ENCODE results near the gene GNS.

GNS gene

DNA sequence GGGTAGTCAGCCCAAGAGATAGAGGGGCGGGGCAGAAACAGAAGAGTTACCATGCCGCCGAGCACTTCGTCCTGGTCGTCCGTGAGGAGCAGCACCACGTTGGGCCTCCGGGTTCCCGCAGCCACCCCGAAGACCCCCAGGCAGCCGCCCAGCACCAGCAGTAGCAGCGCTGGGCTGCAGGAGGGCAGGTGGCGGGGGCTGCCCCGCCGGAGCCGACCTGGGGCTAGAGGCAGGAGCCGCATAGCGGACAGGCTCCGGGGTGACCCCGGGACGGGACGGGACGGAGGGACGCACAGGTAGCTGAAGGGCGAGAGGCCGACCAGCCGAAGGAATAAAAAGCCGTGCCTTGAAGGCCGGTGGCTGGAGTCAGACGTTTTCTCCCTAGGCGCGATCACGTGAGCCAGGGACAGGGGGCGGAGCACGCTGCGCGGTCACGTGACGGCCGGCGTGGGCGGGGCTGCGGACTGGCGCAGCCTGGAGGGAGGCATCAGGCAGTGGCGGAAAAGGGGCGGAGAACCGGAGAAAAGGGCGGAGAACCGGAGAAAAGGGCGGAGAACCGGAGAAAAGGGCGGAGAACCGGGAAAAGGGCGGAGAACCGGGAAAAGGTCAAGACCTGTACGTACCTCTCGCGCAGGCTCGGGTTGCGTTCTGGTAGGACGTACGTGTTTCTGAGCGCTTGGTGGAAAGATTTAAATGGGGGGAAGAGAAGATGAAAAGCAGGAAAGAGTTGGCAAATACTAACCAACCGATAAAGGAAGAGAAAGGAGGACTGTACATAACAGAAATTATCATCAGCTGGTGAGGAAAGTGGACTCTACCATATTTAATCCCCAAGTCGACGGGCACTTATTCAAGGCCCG, at the start of gene GNS:
TSS of gene GNS (minus strand) at position 372 of the 860 bp plus-strand sequence. CDS start at position 242, 130 bp downstream.
- ATAC-seq = peak; percentile 84 to 91

DNA sequence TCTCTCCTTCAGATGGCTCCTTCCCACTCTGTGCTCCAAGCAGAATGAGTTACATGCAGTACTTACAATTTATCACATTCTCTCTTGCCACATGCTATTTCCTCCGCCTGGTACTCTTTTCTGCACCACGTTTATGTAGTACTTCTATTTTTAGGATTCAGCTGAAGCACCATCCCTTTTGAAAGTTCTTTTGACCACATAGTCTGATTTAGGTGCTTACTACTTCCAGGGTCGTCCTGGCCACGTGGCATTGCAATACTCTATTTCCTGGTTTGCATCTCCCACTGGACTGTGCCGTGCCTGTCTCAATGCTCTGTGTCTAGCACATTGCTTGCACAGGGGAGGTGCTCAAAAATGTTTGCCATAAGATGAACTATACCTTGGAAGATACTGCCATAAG, 48.9 kb upstream of the GNS start:
- ATAC-seq = no peak

DNA sequence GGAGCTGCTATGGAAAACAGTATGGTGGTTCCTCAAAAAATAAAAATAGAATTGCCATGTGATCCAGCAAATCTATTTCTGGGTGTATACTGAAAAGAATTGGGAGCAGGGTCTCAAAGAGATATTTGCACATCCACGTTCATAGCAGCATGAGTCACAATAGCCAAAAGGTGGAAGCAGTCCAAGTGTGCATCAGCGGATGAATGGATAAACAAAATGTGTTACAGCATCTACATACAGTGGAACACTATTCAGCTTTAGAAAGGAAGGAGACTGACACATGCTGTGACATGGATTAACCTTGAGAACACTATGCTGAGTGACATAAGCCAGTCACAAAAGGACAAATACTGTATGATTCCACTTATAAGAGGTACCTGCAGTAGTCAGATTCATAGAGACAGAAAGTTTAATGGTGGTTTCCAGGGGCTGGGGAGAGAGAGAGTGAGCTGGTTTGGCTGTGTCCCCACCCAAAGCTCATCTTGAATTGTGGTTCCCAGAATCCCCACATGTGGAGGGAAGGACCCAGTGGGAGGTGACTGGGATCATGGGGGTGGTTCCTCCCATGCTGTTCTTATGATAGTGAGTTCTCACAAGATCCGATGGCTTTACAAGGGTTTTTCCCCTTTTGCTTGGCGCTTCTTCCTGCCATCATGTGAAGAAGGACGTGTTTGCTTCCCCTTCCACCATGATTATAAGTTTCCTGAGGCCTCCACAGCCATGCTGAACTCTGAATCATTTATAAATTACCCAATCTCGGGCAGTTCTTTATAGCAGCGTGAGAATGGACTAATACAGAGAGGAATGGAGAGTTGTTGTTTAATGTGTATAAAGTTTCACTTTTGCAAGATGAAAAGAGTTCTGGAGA, 47.6 kb upstream of the GNS start:
- ATAC-seq = no peak

DNA sequence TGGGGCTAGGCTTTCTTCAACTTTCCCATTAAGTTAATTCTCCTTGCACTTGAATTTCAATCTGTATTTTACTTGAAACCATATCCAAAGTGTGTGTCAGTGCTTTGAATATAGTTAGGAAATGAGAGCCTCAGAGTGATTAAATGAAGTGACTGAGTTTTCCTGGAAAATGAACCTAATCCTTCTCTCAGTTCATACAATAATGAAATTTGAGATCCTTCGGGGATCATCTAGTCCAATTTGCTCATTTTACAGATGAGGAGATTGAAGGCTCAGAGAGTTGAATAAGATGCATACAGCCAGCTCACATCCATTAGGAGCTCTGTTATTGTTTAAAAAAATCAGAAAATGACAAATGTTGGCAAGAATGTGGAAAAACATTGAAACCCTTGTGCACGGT, 47.0 kb upstream of the GNS start:
- ATAC-seq = no peak

DNA sequence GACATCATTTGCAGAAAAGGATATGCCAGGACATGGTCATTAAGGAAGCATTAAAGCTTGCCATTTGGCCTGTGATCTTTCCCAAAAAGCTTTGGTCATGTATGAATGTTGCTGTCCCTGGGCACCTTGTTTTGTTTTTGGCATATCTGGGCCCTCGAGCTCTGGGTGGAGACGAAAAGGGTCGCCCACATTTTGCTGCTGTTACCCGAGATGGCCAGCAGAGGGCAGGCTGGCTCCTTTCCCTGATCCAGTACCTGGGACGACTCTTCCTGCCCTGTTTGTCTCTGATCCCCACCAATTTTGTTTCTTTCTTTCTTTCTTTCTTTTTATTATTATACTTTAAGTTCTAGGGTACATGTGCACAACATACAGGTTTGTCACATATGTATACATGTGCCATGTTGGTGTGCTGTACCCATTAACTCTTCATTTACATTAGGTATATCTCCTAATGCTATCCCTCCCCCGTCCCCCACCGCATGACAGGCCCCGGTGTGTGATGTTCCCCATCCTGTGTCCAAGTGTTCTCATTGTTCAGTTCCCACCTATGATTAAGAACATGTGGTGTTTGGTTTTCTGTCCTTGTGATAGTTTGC, 43.1 kb upstream of the GNS start:
- ATAC-seq = peak in 1 of 2 donors; percentile 38

DNA sequence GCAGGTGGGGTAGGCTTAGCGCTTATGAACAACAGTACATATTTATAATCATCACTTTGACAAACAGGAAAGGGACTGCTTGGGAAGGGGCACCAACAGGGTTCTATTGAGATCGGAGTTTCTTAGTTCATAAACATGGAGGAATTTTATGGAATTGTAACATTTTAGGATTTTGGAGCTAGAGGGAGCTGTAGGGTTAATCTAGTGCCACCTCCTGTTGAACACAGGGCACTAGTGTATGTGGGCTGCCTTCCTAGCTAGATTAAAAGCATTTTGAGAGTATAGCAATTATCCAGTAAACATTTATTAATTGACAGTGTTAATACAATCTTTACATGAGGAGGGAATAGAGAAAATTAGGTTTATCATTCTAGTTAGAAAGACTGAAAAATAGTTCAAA, 42.2 kb upstream of the GNS start:
- no peak for ATAC-seq

DNA sequence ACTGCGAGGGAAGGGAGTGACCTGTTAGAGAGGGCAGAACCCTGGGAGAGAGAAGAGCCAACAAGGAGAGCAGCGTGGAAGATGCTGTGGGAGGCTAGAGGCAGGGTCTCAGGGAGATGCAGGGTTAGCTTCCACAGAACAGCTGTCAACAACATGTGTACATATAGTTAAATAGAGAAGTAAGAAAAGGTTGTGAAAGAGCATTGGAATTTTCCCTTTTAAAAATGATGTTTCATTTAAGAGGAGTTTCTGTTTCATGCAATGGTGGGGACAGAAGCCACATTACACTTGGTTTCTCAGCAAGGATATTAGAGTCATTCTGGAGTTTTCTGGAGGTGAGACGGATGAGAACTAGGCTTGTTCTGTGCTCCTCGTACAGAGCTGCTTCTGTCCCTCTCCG, 41.4 kb upstream of the GNS start:
- ATAC-seq = no peak

DNA sequence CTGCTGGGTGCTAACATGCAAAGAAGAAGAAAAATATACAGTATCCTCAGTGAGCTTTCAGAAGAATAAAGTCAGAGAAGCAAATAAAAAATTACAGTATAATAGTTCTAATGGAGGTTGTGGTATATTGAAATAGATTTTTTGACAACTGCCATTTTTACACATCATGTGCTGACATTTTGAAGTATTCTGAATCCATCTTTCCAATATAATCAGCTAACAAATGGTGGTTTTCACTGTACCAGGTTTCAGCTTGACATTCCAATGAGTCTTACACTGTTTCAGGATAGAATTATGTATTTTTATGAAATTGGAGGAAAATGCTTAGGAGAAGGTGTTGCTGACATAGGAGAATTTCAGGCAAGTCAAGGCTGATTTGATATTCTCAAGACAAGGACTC, 39.0 kb upstream of the GNS start:
- ATAC-seq = no peak

DNA sequence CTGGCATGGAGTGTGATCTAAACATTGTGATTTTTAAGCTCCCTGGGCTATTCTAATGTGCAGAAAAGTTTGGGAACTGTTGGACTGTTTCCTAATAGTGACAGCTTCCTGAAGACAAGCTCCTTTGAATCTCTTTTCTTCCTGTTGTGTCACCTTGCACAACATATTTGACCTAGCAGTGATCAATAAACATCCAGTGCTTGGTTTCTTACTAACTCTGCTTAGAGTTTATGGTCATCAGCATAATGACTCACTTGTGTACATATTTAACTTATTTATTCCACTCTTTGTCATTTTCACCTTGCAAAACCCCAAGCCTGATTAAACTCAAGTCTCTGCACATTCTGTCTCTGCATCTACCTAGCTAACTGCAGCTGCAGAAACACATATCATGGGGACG, 38.0 kb upstream of the GNS start:
- ATAC-seq = no peak

DNA sequence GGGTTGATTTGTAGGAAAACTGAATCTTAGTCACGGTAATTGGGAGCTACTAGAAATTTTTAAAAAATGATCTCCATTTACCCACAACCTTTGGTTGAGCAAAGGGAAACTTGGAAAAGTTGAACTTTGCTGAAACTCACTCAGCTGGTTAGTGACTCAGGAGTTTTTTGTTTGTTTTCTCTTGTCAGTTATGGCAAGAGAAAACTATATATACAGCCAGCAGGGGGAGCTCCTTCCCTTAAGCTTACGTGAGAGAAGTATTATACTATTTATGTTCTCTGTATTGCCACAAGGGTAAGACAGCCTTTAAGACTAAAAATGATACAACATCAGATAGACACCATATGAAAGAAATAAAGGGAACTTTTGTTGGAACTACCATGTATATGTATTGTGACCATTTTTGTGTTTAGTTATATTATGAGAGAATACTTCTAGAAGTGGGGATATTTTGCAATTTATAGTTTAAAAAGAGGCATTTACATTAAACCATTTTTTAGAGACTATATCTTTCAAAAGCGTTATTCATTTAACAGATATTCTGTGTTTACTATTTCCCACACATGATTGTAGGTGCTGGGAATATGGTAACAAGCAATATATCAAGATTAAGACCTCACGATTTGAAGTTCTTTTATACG, 37.1 kb upstream of the GNS start:
- peak; percentile 81 to 92 for ATAC-seq

DNA sequence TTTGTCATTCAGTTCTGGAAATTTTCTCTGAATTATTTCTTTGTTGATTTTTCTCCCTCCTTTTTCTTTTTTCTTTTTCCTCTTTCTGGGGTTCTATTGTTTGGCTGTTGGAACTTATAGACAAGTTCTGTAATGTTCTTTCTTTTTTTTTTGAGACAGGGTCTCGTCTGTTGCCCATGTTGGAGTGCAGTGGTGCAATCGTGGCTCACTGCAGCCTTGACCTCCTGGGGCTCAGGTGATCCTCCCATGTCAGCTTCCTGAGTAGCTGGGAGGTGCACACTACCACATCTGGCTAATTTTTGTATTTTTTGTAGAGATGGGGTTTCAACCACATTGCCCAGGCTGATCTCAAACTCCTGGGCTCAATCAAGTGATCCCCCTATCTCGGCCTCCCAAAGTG, 35.1 kb upstream of the GNS start:
- no peak for ATAC-seq

DNA sequence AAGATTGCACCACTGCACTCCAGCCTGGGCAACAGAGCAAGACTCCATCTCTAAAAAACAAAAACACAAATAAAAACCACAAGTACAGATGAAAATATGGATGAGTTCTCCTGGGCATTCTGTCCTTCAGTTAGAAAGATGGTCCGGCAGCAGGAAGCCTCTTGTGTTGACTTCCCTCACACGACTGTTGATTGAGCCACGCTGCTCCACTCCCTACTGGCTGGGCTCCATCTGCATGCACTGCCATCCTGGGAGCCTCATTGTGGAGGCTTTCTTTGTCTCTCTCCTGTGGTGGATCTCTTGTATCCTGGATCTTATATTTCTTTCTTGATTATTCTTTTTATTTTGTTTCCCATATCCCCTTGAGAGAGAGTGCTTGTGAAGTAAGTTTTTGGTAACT, 34.4 kb upstream of the GNS start:
- no peak for ATAC-seq

DNA sequence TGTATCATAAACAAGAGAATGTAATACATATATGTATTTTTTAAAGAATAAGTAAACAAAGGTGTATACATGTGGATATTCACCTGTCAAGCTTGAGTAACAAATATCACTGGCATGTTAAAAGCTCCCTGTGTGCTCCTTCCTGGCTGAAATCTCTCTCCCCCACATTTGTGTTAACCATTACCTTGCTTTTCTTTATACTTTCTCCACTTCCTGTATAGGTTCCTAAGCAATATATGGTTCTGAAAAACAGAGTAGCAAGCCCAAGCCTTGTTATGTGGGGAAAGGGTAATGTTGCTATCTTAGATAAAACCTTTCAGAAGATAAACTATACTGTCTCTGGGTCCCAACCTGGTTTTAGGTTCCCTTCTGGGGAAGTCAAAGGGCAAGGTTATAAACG, 32.9 kb upstream of the GNS start:
- no peak for ATAC-seq

DNA sequence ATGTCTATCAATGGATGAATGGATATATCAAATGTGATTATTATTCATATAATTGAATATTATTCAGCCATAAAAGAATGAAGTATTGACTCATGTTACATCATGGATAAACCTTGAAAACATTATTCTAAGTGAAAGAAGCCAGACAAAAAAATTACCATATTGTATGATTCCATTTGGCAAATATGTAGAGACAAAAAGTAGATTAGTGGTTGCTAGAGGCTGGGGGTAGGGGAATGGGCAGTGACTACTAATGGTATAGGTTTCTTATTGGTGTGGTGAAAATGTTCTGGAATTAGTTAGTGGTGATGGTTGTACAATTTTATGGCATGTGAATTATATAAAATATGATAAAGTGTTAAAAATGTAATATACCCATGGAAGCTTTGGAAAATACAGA, 31.8 kb upstream of the GNS start:
- ATAC-seq = no peak

DNA sequence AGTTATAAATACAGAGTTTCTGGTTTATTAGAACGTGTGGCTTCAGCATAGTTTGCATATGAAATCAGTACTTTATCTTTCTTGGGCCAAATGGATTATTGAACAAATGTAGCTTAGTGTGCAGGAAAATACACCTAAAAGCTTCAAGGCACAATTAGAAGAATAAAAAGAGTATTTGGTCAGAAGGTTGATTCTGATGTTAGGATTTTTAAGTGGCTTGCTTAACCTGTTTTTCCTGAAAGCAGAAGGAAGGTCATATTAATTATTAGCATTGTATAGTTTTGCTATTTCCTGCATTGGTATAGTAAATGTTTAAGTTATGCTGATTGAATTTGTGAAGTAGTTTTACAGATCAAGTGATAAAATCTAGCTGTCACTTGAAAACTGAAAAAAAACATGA, 31.0 kb upstream of the GNS start:
- no peak for ATAC-seq

DNA sequence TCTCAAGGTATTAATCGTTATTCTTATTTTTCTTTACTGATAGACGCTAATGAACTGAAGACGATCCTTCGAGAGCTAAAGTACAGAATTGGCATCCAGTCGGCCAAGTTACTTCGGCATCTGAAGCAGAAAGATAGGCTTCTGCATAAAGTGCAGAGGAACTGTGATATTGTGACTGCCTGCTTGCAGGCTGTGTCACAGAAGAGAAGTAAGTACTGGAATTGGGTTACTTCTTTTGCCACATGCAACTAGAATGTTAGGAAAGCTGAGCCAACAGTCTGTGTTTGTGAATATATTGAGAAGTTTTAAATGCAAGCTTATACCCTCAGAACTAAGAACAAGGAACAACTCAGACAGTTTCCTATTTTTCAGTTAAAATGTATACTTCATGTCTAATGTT, 26.6 kb upstream of the GNS start:
- no peak for ATAC-seq

DNA sequence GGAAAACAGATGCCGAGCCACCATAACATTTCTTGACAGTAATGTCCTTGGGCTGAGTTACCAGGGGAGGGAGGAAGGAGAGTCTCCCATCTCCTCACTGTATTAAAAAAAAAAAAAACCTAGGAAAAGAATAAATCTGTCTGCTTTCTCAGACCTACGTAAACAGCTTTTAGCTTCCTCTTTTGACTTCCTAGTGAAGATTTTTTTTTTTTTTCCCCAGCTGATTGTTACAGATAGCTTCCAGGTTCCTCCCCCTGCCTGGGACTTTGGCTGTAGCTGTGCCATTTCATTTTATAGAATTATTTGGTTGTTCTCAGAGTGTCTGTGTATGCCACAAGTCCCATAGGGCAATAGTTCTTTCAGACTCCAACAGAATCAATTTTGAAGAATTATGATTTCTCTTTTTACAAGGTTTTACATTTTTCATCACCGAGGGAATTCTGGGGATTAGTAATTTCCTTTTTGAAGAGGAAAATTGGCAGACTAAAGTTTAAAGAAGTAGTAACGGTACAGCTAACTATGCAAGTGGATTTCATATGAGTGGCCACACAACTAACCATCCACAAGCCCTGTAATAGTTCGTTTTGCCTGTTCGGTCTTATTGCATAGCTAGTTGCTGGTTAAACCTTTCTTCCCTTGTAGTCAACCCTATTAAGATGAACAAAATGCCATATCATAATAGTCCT, 23.1 kb upstream of the GNS start:
- no peak for ATAC-seq

DNA sequence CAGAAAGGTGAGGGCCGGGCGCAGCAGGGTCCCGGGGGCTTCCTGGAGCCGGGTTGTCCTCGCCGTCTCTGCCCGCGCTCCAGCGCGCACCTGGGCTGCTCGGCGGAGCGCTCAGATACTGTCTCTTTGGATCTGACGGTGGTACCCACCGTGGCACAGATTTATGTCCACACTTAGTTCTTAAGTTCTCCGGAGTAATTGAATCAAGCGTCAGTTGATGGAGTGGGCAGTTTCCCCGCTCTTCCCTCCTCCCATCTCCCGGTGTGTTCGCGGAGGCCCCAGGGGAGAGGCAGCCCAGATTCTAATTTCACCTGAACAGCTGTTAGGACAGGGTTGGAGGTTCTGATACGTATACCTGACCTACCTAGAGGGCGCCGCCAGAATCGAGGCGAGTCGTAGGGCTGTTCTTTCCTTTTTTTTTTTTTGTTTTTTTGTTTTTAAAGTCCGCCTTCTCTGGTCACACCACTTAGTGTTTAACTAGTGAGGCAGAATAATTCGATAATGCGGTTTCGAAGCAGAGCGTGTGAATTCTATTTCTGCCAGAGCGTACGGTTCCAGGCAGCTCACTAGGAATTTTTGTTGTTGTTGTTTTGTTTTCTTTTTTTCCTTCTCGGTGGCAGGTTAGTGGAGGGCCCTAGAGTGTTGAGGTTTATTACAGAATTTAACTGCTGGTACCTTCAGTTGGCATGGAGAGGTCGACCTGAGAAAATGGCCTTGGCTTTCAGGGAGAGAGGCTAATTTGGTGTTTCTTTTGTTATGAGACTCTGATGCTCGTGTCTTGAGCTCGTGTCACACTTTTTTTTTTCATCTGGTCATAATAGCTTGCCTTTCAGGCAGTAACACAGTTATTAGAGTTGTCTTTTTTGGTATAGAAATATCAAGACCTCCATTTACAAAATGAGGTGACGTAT, 22.3 kb upstream of the GNS start:
- ATAC-seq = peak; percentile 12 to 27

DNA sequence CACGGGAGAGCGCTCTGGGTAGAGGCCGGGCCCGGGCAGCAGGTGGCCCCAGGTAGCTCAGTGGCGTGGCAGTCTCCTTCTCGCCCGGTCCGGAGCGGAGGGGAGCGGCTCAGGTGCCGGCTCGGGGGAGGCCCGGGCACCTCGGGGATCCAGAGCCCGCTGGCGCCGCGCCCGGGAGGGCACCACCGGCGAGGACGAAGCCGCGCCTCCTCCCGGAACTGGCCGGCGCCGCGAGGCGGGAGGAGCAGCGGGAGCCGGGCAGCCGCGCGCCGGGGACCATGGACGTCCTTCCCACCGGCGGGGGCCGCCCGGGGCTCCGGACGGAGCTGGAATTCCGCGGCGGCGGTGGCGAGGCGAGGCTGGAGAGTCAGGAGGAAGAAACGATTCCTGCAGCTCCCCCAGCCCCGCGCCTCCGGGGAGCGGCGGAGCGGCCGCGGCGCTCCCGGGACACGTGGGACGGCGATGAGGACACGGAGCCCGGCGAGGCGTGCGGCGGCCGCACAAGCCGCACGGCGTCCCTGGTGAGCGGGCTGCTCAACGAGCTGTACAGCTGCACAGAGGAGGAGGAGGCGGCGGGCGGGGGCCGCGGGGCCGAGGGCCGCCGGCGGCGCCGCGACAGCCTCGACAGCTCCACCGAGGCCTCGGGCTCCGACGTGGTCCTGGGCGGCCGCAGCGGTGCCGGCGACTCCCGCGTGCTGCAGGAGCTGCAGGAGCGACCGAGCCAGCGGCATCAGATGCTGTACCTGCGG, 21.5 kb upstream of the GNS start:
- peak; percentile 55 to 62 for ATAC-seq

DNA sequence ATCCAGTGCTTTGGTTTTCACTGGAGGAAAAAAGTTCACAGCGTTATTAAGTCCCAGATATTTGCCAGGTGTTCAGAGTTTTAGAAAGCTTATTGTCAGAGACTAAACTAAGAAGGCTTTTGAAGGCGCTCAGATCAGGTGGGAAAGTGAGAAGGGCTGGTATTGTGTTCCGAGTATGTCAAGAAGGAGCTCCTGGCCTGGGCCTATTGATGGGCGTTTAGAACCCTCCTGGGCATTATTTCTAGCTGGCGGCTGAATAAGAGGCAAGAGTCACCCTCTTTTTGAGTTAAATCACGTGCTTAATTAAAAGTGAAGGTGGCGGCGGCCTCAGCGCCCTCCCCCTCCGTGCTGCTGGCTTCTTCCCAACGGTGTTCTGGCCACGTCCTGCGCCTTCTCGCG, 20.9 kb upstream of the GNS start:
- peak in 1 of 2 donors; percentile 63 for ATAC-seq
